GM10847 (cell line): Measurements from ENCODE around the gene CDRT4.

Experiments used
- POLR2A ChIP-seq: IDR thresholded peaks from 2 replicates; pipeline ENCODE4 v1.6.1; 2011; ENCODE audit not compliant: insufficient read length; ENCODE audit errors: extremely low read depth

The CDRT4 gene

GRCh38 chr17:15451680-15452079 is 15.7 kb downstream of the CDRT4 start:
- no peak for TF ChIP-seq POLR2A

GRCh38 chr17:15448580-15448956 is 18.9 kb downstream of the CDRT4 start:
- TF ChIP-seq POLR2A, result no peak

- TF ChIP-seq POLR2A, result no peak
Measured at GRCh38 chr17:15447928-15448579, 19.4 kb downstream of the CDRT4 start.

GRCh38 chr17:15446036-15446435 is 21.4 kb downstream of the CDRT4 start:
- TF ChIP-seq POLR2A, result no peak

GRCh38 chr17:15444805-15445204 is 22.6 kb downstream of the CDRT4 start:
- no peak for TF ChIP-seq POLR2A

- TF ChIP-seq POLR2A, result no peak
Measured at GRCh38 chr17:15442311-15443180, 24.9 kb downstream of the CDRT4 start.

GRCh38 chr17:15441315-15441714 is 26.1 kb downstream of the CDRT4 start:
- TF ChIP-seq POLR2A, result no peak

- no peak for TF ChIP-seq POLR2A
Measured at GRCh38 chr17:15440347-15440746, 27.1 kb downstream of the CDRT4 start.

GRCh38 chr17:15438491-15439105 is 28.8 kb downstream of the CDRT4 start:
- no peak for TF ChIP-seq POLR2A

GRCh38 chr17:15437303-15437635 is 30.2 kb downstream of the CDRT4 start:
- no peak for TF ChIP-seq POLR2A

GRCh38 chr17:15436473-15437302 is 30.7 kb downstream of the CDRT4 start:
- TF ChIP-seq POLR2A, result no peak

GRCh38 chr17:15434956-15435355 is 32.5 kb downstream of the CDRT4 start:
- TF ChIP-seq POLR2A, result no peak

GRCh38 chr17:15432807-15433611 is 34.4 kb downstream of the CDRT4 start:
- no peak for TF ChIP-seq POLR2A

GRCh38 chr17:15431766-15432165 is 35.7 kb downstream of the CDRT4 start:
- TF ChIP-seq POLR2A, result no peak

- TF ChIP-seq POLR2A, result no peak
Measured at GRCh38 chr17:15431196-15431595, 36.2 kb downstream of the CDRT4 start.

GRCh38 chr17:15424521-15424920 is 42.9 kb downstream of the CDRT4 start:
- no peak for TF ChIP-seq POLR2A
